Neural cell (in vitro differentiated cells): Measurements from ENCODE around the gene GANC.

ENCODE experiments used
- RAD21 ChIP-seq: fragments of 450-650 bp; conservative IDR thresholded peaks from 2 replicates; pipeline ENCODE4 v1.6.1; 2014; ENCODE audit warnings: antibody characterized with exemption, mild to moderate bottlenecking, moderate library complexity
- TF ChIP-seq, protein P1 (sequence below): fragments of 450-650 bp; IDR thresholded peaks from 2 replicates; pipeline ENCODE4 v1.5.1; 2014; ENCODE audit warnings: antibody characterized with exemption, mild to moderate bottlenecking, moderate library complexity; ENCODE audit not compliant: poor library complexity, severe bottlenecking

DNA sequence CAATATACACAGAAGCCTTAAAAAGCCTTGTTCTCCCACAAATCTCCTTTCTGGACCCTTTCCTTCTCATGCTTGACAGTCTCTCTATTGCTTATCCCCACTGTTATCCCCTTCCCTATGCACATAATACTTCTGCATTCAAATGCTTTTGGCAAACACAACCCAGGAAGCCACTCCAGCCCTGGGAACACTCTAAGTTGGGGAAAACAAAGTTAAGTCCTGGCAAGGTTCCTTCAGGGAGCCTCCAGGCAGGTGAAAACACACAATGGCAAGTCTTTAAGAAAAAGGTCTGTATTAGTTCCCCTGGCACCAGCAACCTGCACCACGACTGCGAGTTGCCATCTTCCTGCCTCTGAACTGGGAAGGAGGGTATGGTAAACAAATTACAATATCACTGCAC is 19.7 kb upstream of the GANC start:
- TF ChIP-seq, protein P1, sequence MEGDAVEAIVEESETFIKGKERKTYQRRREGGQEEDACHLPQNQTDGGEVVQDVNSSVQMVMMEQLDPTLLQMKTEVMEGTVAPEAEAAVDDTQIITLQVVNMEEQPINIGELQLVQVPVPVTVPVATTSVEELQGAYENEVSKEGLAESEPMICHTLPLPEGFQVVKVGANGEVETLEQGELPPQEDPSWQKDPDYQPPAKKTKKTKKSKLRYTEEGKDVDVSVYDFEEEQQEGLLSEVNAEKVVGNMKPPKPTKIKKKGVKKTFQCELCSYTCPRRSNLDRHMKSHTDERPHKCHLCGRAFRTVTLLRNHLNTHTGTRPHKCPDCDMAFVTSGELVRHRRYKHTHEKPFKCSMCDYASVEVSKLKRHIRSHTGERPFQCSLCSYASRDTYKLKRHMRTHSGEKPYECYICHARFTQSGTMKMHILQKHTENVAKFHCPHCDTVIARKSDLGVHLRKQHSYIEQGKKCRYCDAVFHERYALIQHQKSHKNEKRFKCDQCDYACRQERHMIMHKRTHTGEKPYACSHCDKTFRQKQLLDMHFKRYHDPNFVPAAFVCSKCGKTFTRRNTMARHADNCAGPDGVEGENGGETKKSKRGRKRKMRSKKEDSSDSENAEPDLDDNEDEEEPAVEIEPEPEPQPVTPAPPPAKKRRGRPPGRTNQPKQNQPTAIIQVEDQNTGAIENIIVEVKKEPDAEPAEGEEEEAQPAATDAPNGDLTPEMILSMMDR: no peak
- TF ChIP-seq RAD21: no peak
